Measurements from ENCODE around the gene NAPA.

NAPA gene

DNA sequence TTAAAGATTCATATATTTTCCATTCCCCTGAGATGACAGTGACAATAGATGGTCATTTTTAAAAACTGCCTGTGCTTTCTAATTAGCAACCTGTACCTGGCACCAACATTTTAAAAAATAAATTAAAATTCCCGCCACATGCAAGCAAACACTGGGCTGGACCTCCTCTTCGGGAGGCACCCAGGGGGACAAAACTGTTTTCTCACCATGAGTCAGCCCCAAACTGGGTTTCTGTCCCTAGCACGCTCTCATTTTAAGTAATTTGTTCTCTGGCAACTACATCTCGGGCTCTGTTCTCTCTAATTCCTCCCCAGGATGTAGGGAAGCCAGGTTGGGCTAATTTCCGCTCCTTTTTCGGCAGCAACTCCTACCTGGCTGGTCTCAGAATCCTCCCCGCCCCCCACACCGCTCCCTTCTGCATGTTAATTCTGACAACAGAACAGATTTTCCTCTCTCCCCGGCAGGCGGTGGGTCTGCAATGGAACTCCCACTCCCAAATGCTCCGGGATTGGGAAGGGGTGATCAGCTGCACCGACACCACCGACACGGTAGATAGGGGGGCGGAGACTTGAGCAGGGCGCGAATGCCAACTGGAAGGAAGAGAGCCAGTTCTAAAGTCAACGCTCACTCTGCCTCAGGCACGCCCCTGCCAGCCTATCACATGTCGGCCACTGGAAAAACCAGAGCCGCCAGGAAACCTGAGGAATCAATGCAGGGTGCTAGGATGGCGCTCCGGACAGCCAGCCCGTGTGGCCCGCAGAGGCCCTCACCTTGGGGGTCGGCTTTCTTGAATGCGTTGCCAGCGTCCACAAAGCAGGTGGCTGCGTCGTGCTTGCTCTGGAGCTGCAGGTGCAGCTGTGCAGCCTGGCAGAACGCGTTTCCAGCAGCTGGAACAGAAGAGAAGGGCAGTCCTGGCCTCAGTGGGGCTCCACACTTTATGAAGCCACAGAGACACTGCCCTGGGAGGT is 14.7 kb downstream of the NAPA start:
- DNase-seq (ENCODE audit: low spot score): no peak

GRCh38 chr19:47499371-47499770 is 15.5 kb downstream of the NAPA start:
- DNase-seq (ENCODE audit: low spot score): no peak

GRCh38 chr19:47498561-47498960 is 16.3 kb downstream of the NAPA start:
- no peak for DNase-seq (ENCODE audit: low spot score)

DNA sequence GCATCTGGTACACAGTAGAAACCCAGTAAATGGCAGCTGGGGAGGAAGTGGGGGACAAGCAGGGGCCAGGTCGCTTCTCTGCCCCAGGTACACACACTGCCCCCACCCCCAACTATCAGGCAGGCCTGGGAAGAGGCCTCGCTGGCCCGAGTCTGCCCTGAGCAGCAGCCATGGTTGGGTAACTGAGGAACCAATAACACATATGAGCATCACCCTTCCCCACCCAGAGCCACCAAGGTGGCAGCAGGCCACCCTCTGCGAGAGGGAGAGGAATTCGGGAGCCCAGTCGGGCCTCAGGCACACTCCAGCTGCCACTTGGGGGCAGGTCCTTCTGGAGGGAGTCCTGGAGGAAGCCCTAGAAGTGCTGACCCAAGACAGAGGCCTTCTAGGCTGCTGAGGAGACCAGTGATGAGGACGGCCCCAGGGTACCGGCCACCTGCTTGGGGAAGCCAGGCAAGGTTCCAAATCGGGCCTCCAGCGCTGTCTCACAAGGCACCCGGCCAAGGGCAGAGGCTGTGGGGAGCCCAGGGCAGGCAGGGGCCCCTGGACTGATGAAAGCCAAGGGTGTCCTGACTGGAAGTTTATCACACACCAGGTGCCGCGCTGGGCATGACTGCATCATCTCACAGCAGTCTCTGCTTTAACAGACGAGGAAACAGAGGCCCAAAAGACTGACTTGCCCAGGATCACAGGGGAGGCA is 16.9 kb downstream of the NAPA start:
- no peak for DNase-seq (ENCODE audit: low spot score)

DNA sequence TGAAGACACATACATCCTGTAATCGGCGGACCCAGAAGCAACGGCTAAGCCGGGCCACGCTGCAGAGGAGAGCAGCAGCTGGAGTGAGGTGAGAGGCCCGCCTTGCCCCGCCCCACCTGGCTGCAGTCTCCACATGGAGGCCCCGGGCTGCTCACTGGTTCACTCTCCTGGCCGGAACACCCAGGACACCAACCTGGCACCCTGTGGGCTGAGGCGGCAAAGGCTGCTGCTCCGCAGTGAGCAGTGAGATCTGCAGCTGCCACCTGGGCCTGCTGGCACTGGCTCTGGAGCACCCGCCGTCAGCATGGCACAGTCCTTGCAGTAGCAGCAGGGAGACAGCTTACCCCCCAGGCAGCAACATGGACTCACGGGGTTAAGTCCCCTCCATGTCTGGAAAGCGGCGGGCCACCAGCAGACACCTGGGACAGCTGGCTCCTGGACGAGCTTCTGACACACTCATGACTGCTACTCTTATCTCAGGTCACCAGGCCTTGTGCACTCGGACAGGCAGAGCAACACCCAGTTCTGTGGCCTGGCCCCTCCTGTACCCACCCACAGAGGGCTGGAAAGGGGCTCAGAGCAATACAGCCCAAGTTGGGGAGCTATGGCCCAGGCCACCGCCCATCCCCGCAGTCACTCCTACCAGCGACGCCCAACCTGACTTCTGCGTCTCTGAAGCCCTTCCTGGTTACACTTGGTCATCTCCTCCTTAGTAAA is 17.7 kb downstream of the NAPA start:
- no peak for DNase-seq (ENCODE audit: low spot score)

GRCh38 chr19:47495478-47496372 is 19.1 kb downstream of the NAPA start:
- no peak for DNase-seq (ENCODE audit: low spot score)

GRCh38 chr19:47494729-47495128 is 20.1 kb downstream of the NAPA start:
- no peak for DNase-seq (ENCODE audit: low spot score)

DNA sequence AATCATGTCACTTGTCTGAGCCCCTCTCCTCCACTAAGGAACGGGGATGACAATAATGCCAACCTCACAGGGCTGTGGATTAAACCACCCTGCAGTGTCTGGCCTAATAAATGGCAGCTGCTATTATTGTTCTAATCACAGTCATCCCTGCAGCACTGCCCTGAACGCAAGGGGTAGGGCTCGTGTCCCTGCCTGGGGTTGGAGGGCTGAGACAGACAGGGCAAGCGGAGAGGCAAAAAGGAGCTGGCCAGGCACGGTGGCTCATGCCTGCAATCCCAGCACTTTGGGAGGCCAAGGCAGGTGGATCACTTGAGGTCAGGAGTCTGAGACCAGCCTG is 20.7 kb downstream of the NAPA start:
- no peak for DNase-seq (ENCODE audit: low spot score)

DNA sequence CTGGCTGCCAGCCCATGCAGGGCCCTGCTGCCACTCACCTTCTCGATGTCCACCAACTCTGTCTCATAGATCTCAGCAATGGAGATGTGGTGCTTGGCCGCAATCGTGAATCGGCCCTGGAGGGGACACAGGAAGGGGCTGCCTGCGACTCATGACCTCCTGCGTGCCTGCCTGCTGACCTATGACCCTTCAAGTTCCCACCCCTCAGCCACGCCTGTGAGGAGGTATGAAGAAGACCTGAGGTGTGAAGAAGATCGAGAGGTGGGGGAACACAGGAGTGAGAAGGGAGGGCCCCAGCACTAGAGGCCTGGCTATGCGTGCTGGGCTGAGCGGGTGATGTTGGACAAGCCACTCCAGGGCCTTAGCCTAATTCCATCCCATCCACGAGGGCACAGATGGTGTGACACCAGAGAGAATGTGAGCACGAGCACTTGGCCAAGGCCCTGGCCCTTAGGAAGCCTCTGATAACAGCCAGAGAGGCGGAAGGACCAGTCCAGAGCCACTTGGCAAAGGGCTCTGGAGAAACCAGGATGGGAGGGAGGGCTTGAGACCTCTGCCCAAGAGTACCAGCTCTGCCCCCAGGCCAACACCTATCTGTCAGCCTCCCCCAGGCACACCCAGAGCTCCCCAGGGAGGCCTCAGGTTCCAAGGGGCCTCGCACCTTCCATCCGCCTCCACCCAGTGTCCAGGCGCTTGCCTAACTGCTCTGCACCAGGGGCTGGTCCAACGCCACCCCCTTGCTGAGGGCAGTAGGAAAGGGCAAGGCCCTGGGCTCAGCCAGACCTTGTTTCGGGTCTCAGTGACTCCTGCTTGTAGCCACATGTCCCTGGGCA is 21.3 kb downstream of the NAPA start:
- DNase-seq (ENCODE audit: low spot score): no peak

DNA sequence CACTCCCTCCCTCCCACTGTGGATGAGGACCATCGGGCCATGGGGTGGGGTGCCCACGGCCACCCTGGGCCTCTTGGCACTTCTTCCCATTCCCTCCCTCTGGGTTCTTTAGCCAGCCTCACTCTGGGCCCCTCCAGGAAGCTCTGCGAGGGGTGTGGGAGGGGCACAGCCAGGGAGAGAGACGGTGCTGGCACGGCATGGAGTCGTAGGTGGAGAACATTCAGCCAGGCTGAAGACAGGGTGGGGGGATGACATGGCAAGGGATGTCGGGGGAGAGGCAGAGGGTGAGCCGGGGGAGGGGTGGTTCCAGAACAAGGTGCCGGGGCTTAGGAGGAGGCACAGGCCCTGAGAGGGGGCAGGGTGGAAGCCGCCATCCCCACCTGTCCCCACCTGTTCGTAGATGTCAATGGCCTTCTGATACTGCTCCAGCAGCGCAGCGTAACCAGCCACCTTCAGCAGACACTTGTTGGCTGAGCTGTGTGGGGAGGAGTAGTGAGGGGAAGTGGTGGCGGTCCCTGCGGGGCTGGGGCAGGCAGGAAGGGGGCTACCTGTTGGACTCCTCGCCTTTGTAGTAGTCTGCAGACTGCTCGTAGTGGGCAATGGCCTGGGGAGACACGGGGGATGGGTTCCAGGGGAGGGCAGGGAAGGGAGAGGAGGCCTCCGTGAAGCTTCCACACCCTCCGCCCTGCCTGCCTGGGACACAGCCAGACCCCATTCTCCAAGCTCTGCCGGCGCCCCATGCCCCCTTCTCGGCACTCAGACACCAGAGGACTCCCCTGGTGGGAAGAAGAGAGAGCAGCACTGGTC is 22.1 kb downstream of the NAPA start:
- no peak for DNase-seq (ENCODE audit: low spot score)

- DNase-seq (ENCODE audit: low spot score): no peak
Measured at GRCh38 chr19:47492137-47492533, 22.7 kb downstream of the NAPA start.

GRCh38 chr19:47491358-47492136 is 23.3 kb downstream of the NAPA start:
- no peak for DNase-seq (ENCODE audit: low spot score)

GRCh38 chr19:47490847-47491246 is 24.0 kb downstream of the NAPA start:
- no peak for DNase-seq (ENCODE audit: low spot score)

DNA sequence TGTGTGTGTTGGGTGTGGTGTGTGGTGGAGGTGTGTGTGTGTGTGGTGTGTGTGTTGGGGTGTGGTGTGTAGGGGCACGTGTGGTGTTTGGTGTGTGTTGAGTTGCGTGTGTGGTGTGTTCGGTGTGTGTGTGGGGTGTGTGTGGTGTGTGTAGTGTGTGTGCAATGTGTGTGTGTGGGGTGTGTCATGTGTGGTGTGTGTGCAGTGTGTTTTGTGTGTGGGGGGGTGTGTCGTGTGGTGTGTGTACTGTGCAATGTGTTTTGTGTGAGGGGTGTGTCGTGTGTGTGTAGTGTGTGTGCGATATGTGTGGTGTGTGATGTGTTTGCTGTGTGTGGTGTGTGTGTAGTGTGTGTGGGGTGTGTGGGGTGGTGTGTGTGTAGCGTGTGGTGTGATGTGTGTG is 24.8 kb downstream of the NAPA start:
- DNase-seq (ENCODE audit: low spot score): no peak

DNA sequence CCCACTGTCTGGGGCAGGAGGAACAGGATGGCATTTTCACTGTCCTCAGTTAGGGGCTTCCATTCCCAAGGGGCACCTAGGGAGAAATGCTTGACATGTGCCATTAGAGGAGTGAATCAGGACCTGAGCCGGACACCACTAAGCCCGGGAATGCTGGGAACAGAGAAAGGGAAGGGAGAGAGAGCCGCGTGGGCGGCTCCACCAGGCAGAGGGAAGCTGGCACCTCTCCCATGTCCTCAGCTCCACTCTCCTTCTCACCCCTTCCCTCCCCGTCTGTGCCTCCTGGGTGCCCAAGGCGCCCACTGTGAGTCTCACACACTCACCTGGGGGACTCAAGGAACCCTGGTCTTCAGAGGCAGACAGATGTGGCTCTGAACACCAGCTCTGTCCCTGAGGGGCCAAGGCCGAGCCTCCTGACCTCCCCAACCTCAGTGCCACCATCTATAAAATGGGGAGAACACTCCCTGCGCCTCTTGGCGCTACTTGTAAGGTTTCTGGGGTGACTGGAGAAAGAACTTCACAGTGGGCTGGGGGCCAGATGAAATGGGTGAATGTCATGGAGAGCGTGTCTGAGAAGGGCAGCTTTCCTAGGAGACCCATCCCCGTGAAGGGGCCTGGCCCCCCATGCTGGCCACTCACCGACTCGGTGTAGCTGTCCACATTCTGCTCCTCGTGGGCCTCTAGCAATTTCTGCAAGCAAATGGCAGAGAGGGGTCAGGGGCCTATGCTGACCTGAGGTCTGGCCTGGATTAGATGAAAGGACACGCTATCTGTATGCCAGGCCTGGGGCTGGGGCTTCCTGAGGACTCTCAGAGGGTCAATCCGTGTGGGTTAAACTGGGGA is 25.6 kb downstream of the NAPA start:
- DNase-seq (ENCODE audit: low spot score): no peak

- DNase-seq (ENCODE audit: low spot score): no peak
Measured at GRCh38 chr19:47487551-47488515, 27.0 kb downstream of the NAPA start.

- no peak for DNase-seq (ENCODE audit: low spot score)
Measured at GRCh38 chr19:47486900-47487299, 28.0 kb downstream of the NAPA start.

Measured in SW480 (cell line).